MCF 10A (cell line): ENCODE data around the gene BOK. TPM values are rescaled to one million over a fixed set of nuclear protein-coding genes. Genes with fewer than 3 reads are reported as not detected.
"Not testable (repeated sequence)": the region's sequence is repeated elsewhere in the genome, so short reads cannot be mapped to it uniquely, and the experiment has no call there.

Experiments
- BruUV-seq: library from RNA; stranded (reverse); fragments of 400-500 nt; replicated peaks from 2 replicates; lab custom pipeline; 2021; lab: Mats Ljungman, UMichigan
- CTCF ChIA-PET: fragments of 300-600 bp; sonication (Branson Sonifier 250); formaldehyde crosslinking; extraction: SDS; loops from one replicate; lab custom pipeline; 2021; ENCODE audit warnings: antibody characterized with exemption, inconsistent platforms; lab: Yijun Ruan, JAX
- POLR2A ChIA-PET: fragments of 300-600, 350-650 bp; sonication (Branson Sonifier 250); formaldehyde crosslinking; extraction: SDS; loops from one replicate; lab custom pipeline; 2020; ENCODE audit warnings: antibody characterized with exemption, inconsistent platforms; lab: Yijun Ruan, JAX
- DNase-seq: peaks from one replicate; pipeline ENCODE4 v3.0.0-alpha.2; 2018; ENCODE audit not compliant: unreplicated experiment
- H3K27ac Mint-ChIP-seq: one replicate; pipeline ENCODE4 v1.8.0; 2022; ENCODE audit warnings: mild to moderate bottlenecking, low read depth, mixed read lengths; ENCODE audit not compliant: unreplicated experiment
- H3K27me3 Mint-ChIP-seq: one replicate; pipeline ENCODE4 v1.8.0; 2022; ENCODE audit warnings: mixed read lengths; ENCODE audit not compliant: insufficient read depth, unreplicated experiment
- H3K36me3 Mint-ChIP-seq: one replicate; pipeline ENCODE4 v1.8.0; 2022; ENCODE audit warnings: mild to moderate bottlenecking, moderate library complexity, mixed read lengths; ENCODE audit not compliant: insufficient read depth, unreplicated experiment
- H3K4me1 Mint-ChIP-seq: one replicate; pipeline ENCODE4 v1.8.0; 2022; ENCODE audit warnings: mixed read lengths; ENCODE audit not compliant: insufficient read depth, unreplicated experiment
- H3K4me3 Mint-ChIP-seq: one replicate; pipeline ENCODE4 v1.8.0; 2022; ENCODE audit warnings: mild to moderate bottlenecking, moderate library complexity, mixed read lengths; ENCODE audit not compliant: unreplicated experiment
- H3K9me3 Mint-ChIP-seq: one replicate; pipeline ENCODE4 v1.8.0; 2022; ENCODE audit warnings: mixed read lengths; ENCODE audit not compliant: unreplicated experiment
- CTCF ChIP-seq: fragments of 200-600 bp; IDR thresholded peaks from one replicate; pipeline ENCODE4 v1.8.0; 2022; ENCODE audit warnings: antibody characterized with exemption, mild to moderate bottlenecking; ENCODE audit not compliant: unreplicated experiment
- intact Hi-C: fragments of 100-400 bp; cut with micrococcal nuclease; formaldehyde crosslinking; loops from 2 replicates; pipeline ENCODE4 v1.14.1; 2022
- total RNA-seq: library from RNA; stranded (reverse); gene quantifications from 2 replicates; pipeline ENCODE4 v1.2.3, GENCODE V29; 2022

The BOK gene
- total RNA-seq, 1 experiment from 2014 or later, result 18.6 TPM

- no peak for DNase-seq
- no peak overlapping the region for H3K27ac Mint-ChIP-seq
Observed at GRCh38 chr2:241584436-241584835, 25.9 kb downstream of the BOK start.

GRCh38 chr2:241586564-241587264 lies 28.2 kb downstream of the BOK start:
- ChIA-PET POLR2A (interaction anchor here (0.6 to 0.8 kb wide), 2 partner anchors 9 to 12 kb away, joined by 3 to 4 read pairs; no protein-coding TSS in a partner anchor), CTCF (no interaction called here)
- no peak overlapping the region for H3K4me3 Mint-ChIP-seq
- TF ChIP-seq CTCF, result no peak
- no peak overlapping the region for H3K27ac Mint-ChIP-seq
- peaks cover 76% of the 10 kb centered on the region for H3K36me3 Mint-ChIP-seq
- intact Hi-C loops, result no loop called here
- no TSS peak for BruUV-seq
- no peaks in the 10 kb centered on the region for H3K4me1 Mint-ChIP-seq
- peaks cover 10% of the 10 kb centered on the region for H3K9me3 Mint-ChIP-seq
- DNase-seq, result no peak
- no peaks in the 10 kb centered on the region for H3K27me3 Mint-ChIP-seq

More at GRCh38 chr2:241584436-241584835, 25.9 kb downstream of the BOK start:
- POLR2A ChIA-PET, result no interaction called here
- peaks cover 84% of the 10 kb centered on the region for H3K36me3 Mint-ChIP-seq
- H3K4me1 Mint-ChIP-seq, result no peaks in the 10 kb centered on the region
- intact Hi-C loops, result no loop called here
- no TSS peak for BruUV-seq
- CTCF ChIA-PET, result interaction anchor here (0.7 kb wide), 1 partner anchor 51 kb away, joined by 4 read pairs; no protein-coding TSS in a partner anchor
- peaks cover 10% of the 10 kb centered on the region for H3K9me3 Mint-ChIP-seq
- H3K27me3 Mint-ChIP-seq, result no peaks in the 10 kb centered on the region
- H3K4me3 Mint-ChIP-seq, result no peak overlapping the region
- no peak for TF ChIP-seq CTCF

GRCh38 chr2:241589863-241590262 lies 31.3 kb downstream of the BOK start:
- BruUV-seq, H3K27me3 Mint-ChIP-seq, H3K4me1 Mint-ChIP-seq, POLR2A ChIA-PET, H3K27ac Mint-ChIP-seq, DNase-seq, H3K4me3 Mint-ChIP-seq, intact Hi-C loops: not testable (repeated sequence)
- Mint-ChIP-seq H3K9me3 (peaks cover 10% of the 10 kb centered on the region), H3K36me3 (peaks cover 69% of the 10 kb centered on the region)
- CTCF ChIA-PET, result interaction anchor here (0.6 kb wide), 2 partner anchors 8 to 14 kb away, joined by 3 to 4 read pairs; no protein-coding TSS in a partner anchor

GRCh38 chr2:241590496-241591455 lies 32.2 kb downstream of the BOK start:
- not testable (repeated sequence) for H3K27ac Mint-ChIP-seq
- CTCF ChIA-PET, result interaction anchor here (0.6 kb wide), 2 partner anchors 15 to 199 kb away, joined by 3 read pairs; no protein-coding TSS in a partner anchor
- POLR2A ChIA-PET, result interaction anchor here (0.6 to 0.9 kb wide), 2 partner anchors 96 to 240 kb away, joined by 4 to 5 read pairs; partner anchors contain the start of gene DTYMK

More at GRCh38 chr2:241590496-241591455, 32.2 kb downstream of the BOK start:
- intact Hi-C loops, H3K27me3 Mint-ChIP-seq, H3K4me3 Mint-ChIP-seq, H3K4me1 Mint-ChIP-seq, DNase-seq, BruUV-seq: not testable (repeated sequence)
- peaks cover 10% of the 10 kb centered on the region for H3K9me3 Mint-ChIP-seq
- H3K36me3 Mint-ChIP-seq, result peaks cover 66% of the 10 kb centered on the region
